Activated T-helper 1 cell treated with anti-CD3 and anti-CD28 coated beads, Interleukin-12 subunit alpha, Interleukin-12 subunit beta, Interleukin-2, Interleukin-4 antibody, amounts not matched to agents 30 ng/mL and 10 ng/mL and 1 ng/mL, durations not matched to agents 14 hours and 24 hours and 36 hours (primary cell): ENCODE data around the gene PDE4D. TPM values are rescaled to one million over a fixed set of nuclear protein-coding genes. Genes with fewer than 3 reads are reported as not detected.

ENCODE experiments used
- DNase-seq: peaks from one replicate; pipeline ENCODE4 v3.0.0; 2021; ENCODE audit warnings: low spot score
- H3K27ac Mint-ChIP-seq: one replicate; pipeline ENCODE4 v1.8.0; 2021; ENCODE audit warnings: mild to moderate bottlenecking, mixed read lengths
- H3K27me3 Mint-ChIP-seq: one replicate; pipeline ENCODE4 v1.8.0; 2022; ENCODE audit warnings: mild to moderate bottlenecking, moderate library complexity, mixed read lengths; ENCODE audit not compliant: insufficient read depth
- H3K36me3 Mint-ChIP-seq: one replicate; pipeline ENCODE4 v1.8.0; 2021; ENCODE audit warnings: low read depth, mixed read lengths
- H3K4me1 Mint-ChIP-seq: one replicate; pipeline ENCODE4 v1.8.0; 2021; ENCODE audit warnings: low read depth, mixed read lengths
- H3K4me3 Mint-ChIP-seq: one replicate; pipeline ENCODE4 v1.8.0; 2021; ENCODE audit warnings: mild to moderate bottlenecking, moderate library complexity, mixed read lengths
- H3K9me3 Mint-ChIP-seq: one replicate; pipeline ENCODE4 v1.8.0; 2021; ENCODE audit warnings: mixed read lengths
- intact Hi-C: fragments of 100-400 bp; cut with micrococcal nuclease; formaldehyde crosslinking; loops from one replicate; pipeline ENCODE4 v1.15.1; 2024
- total RNA-seq: library from RNA; stranded (reverse); gene quantifications from 2 replicates; pipeline ENCODE4 v1.2.3, GENCODE V29; 2022

Gene PDE4D
- 50.6 and 51.5 TPM in 2 replicates for total RNA-seq

- DNase-seq = no peak
- Mint-ChIP-seq H3K27ac (peak within 1 kb of the TSS; percentile 35), H3K27me3 (peaks cover 41% of the 10 kb centered on the region), H3K4me3 (no peak within 1 kb of the TSS), H3K4me1 (no peaks in the 10 kb centered on the region), H3K36me3 (no peaks in the 10 kb centered on the region), H3K9me3 (no peaks in the 10 kb centered on the region)
- intact Hi-C loops = no loop called here
Observed at GRCh38 chr5:59893429-59894227, at the start of gene PDE4D. Gene PDE4D (minus strand): TSS chr5:59893726.

- intact Hi-C loops = no loop called here
- Mint-ChIP-seq H3K27ac (no peak overlapping the region), H3K27me3 (no peaks in the 10 kb centered on the region), H3K4me3 (no peak overlapping the region), H3K4me1 (no peaks in the 10 kb centered on the region), H3K9me3 (no peaks in the 10 kb centered on the region), H3K36me3 (no peaks in the 10 kb centered on the region)
- DNase-seq = no peak
Observed at GRCh38 chr5:59937633-59938032, 44.1 kb upstream of the PDE4D start.

- no peak overlapping the region for H3K4me3 Mint-ChIP-seq
- DNase-seq = no peak
- H3K36me3 Mint-ChIP-seq = no peaks in the 10 kb centered on the region
- no peaks in the 10 kb centered on the region for H3K9me3 Mint-ChIP-seq
- no peak overlapping the region for H3K27ac Mint-ChIP-seq
- H3K4me1 Mint-ChIP-seq = no peaks in the 10 kb centered on the region
- intact Hi-C loops = no loop called here
- H3K27me3 Mint-ChIP-seq = peaks cover 3% of the 10 kb centered on the region
Observed at GRCh38 chr5:59923465-59923864, 29.9 kb upstream of the PDE4D start.

- Mint-ChIP-seq H3K4me3 (no peak overlapping the region), H3K4me1 (no peaks in the 10 kb centered on the region), H3K27me3 (peaks cover 2% of the 10 kb centered on the region), H3K36me3 (no peaks in the 10 kb centered on the region), H3K27ac (no peak overlapping the region), H3K9me3 (no peaks in the 10 kb centered on the region)
- no peak for DNase-seq
- intact Hi-C loops = no loop called here
Observed at GRCh38 chr5:59922220-59922619, 28.7 kb upstream of the PDE4D start.

GRCh38 chr5:59921816-59922215 lies 28.3 kb upstream of the PDE4D start:
- no peaks in the 10 kb centered on the region for H3K9me3 Mint-ChIP-seq
- intact Hi-C loops = no loop called here
- H3K4me1 Mint-ChIP-seq = no peaks in the 10 kb centered on the region

GRCh38 chr5:59919484-59919883 lies 26.0 kb upstream of the PDE4D start:
- no peak for DNase-seq
- intact Hi-C loops = no loop called here
- H3K27me3 Mint-ChIP-seq = no peaks in the 10 kb centered on the region
- no peaks in the 10 kb centered on the region for H3K4me1 Mint-ChIP-seq
- no peak overlapping the region for H3K27ac Mint-ChIP-seq
- no peaks in the 10 kb centered on the region for H3K36me3 Mint-ChIP-seq
- H3K9me3 Mint-ChIP-seq = no peaks in the 10 kb centered on the region
- no peak overlapping the region for H3K4me3 Mint-ChIP-seq

More at GRCh38 chr5:59921816-59922215, 28.3 kb upstream of the PDE4D start:
- Mint-ChIP-seq H3K36me3 (no peaks in the 10 kb centered on the region), H3K4me3 (no peak overlapping the region), H3K27me3 (no peaks in the 10 kb centered on the region), H3K27ac (no peak overlapping the region)
- DNase-seq = no peak

- no peaks in the 10 kb centered on the region for H3K9me3 Mint-ChIP-seq
- no peaks in the 10 kb centered on the region for H3K4me1 Mint-ChIP-seq
- no peaks in the 10 kb centered on the region for H3K27me3 Mint-ChIP-seq
- no peaks in the 10 kb centered on the region for H3K36me3 Mint-ChIP-seq
- intact Hi-C loops = no loop called here
- no peak for DNase-seq
- H3K27ac Mint-ChIP-seq = no peak overlapping the region
- no peak overlapping the region for H3K4me3 Mint-ChIP-seq
Observed at GRCh38 chr5:59917121-59917520, 23.6 kb upstream of the PDE4D start.

GRCh38 chr5:59905188-59905587 lies 11.7 kb upstream of the PDE4D start:
- Mint-ChIP-seq H3K9me3 (no peaks in the 10 kb centered on the region), H3K27ac (no peak overlapping the region), H3K27me3 (no peaks in the 10 kb centered on the region), H3K36me3 (no peaks in the 10 kb centered on the region), H3K4me3 (no peak overlapping the region), H3K4me1 (no peaks in the 10 kb centered on the region)
- intact Hi-C loops = no loop called here
- no peak for DNase-seq

GRCh38 chr5:59897075-59897474 lies 3.5 kb upstream of the PDE4D start:
- Mint-ChIP-seq H3K27ac (no peak overlapping the region), H3K36me3 (no peaks in the 10 kb centered on the region), H3K4me1 (no peaks in the 10 kb centered on the region), H3K27me3 (peaks cover 29% of the 10 kb centered on the region), H3K9me3 (no peaks in the 10 kb centered on the region), H3K4me3 (no peak overlapping the region)
- intact Hi-C loops = no loop called here
- DNase-seq = no peak

- H3K27ac Mint-ChIP-seq = no peak overlapping the region
- no peak overlapping the region for H3K4me3 Mint-ChIP-seq
- DNase-seq = no peak
- peaks cover 39% of the 10 kb centered on the region for H3K27me3 Mint-ChIP-seq
- no peaks in the 10 kb centered on the region for H3K9me3 Mint-ChIP-seq
- no peaks in the 10 kb centered on the region for H3K4me1 Mint-ChIP-seq
- no peaks in the 10 kb centered on the region for H3K36me3 Mint-ChIP-seq
- intact Hi-C loops = no loop called here
Observed at GRCh38 chr5:59891962-59892643, 1.4 kb downstream of the PDE4D start.

- Mint-ChIP-seq H3K27ac (no peak overlapping the region), H3K4me3 (no peak overlapping the region), H3K9me3 (no peaks in the 10 kb centered on the region), H3K4me1 (no peaks in the 10 kb centered on the region), H3K36me3 (no peaks in the 10 kb centered on the region), H3K27me3 (peaks cover 13% of the 10 kb centered on the region)
- DNase-seq = no peak
- intact Hi-C loops = no loop called here
Observed at GRCh38 chr5:59887274-59887673, 6.3 kb downstream of the PDE4D start.

GRCh38 chr5:59874675-59875074 lies 18.9 kb downstream of the PDE4D start:
- Mint-ChIP-seq H3K36me3 (no peaks in the 10 kb centered on the region), H3K27ac (no peak overlapping the region), H3K4me3 (no peak overlapping the region), H3K27me3 (no peaks in the 10 kb centered on the region), H3K9me3 (no peaks in the 10 kb centered on the region), H3K4me1 (no peaks in the 10 kb centered on the region)
- DNase-seq = no peak
- intact Hi-C loops = no loop called here

GRCh38 chr5:59873113-59873512 lies 20.4 kb downstream of the PDE4D start:
- H3K4me1 Mint-ChIP-seq = no peaks in the 10 kb centered on the region
- H3K27me3 Mint-ChIP-seq = no peaks in the 10 kb centered on the region
- H3K9me3 Mint-ChIP-seq = no peaks in the 10 kb centered on the region
- H3K4me3 Mint-ChIP-seq = no peak overlapping the region
- H3K36me3 Mint-ChIP-seq = no peaks in the 10 kb centered on the region
- H3K27ac Mint-ChIP-seq = no peak overlapping the region
- DNase-seq = no peak
- intact Hi-C loops = no loop called here
